ENCODE data around the gene NCS1. TPM values are rescaled to one million over a fixed set of nuclear protein-coding genes. Genes with fewer than 3 reads are reported as not detected.

The NCS1 gene
- total RNA-seq, 1 donor from 2014 or later, result 126 TPM

DNA sequence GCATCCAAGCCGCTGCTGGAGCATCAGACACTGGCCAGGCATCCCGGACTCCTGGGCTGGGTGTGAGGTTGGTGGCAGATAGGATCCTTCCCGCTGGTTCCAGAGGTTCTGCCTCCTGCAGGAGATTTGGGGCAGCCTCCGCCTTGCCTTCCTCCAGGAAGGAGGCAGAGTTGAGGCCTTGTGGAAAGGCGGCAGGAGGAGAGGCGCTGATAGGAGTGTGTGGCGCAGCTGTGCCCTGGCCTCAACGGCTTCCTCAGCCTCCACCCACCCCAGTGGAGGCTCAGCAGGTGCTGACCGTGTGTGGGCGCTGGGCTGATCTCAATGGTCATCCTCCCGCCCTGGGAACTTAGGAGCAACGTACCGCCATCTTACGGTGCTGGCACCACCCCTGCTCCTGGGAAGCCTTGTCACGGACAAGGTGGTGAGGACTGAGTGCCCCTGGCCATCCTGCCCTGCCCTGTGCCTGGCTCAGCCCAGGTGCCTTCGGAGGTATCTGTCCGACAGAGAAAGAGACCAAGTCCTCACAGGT lies 10.2 kb downstream of the NCS1 start:
- peaks cover 48% of the 10 kb centered on the region for H3K4me1 ChIP-seq (ENCODE audit: insufficient read depth, low read length)
- no peak overlapping the region for H2AFZ ChIP-seq (ENCODE audit: low read depth, low read length)
- Mint-ChIP-seq H3K4me3 (ENCODE audit: unreplicated experiment) (no peak overlapping the region), H3K36me3 (ENCODE audit: low read depth, unreplicated experiment) (peaks cover 7% of the 10 kb centered on the region), H3K9me3 (ENCODE audit: unreplicated experiment) (no peaks in the 10 kb centered on the region), H3K4me1 (ENCODE audit: low read depth, unreplicated experiment) (peaks cover 35% of the 10 kb centered on the region), H3K27ac (ENCODE audit: unreplicated experiment) (no peak overlapping the region), H3K27me3 (ENCODE audit: low read depth, unreplicated experiment) (no peaks in the 10 kb centered on the region)
- H4K20me1 ChIP-seq (ENCODE audit: insufficient read depth, low read length), result peaks cover 88% of the 10 kb centered on the region
- no peaks in the 10 kb centered on the region for H3K27me3 ChIP-seq (ENCODE audit: insufficient read depth, low read length)
- DNase-seq (ENCODE audit: low read depth) (no peak), FAIRE-seq (no peak)
- peak overlapping the region; percentile 67 for H3K9ac ChIP-seq (ENCODE audit: low read length)
- no peak for TF ChIP-seq EZH2 (IDR thresholded peaks at IDR 0.05; ENCODE audit: insufficient read depth, low read length)
- TF ChIP-seq, protein P1, sequence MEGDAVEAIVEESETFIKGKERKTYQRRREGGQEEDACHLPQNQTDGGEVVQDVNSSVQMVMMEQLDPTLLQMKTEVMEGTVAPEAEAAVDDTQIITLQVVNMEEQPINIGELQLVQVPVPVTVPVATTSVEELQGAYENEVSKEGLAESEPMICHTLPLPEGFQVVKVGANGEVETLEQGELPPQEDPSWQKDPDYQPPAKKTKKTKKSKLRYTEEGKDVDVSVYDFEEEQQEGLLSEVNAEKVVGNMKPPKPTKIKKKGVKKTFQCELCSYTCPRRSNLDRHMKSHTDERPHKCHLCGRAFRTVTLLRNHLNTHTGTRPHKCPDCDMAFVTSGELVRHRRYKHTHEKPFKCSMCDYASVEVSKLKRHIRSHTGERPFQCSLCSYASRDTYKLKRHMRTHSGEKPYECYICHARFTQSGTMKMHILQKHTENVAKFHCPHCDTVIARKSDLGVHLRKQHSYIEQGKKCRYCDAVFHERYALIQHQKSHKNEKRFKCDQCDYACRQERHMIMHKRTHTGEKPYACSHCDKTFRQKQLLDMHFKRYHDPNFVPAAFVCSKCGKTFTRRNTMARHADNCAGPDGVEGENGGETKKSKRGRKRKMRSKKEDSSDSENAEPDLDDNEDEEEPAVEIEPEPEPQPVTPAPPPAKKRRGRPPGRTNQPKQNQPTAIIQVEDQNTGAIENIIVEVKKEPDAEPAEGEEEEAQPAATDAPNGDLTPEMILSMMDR (IDR thresholded peaks at IDR 0.05; ENCODE audit: insufficient read depth, low read depth, low read length), result no peak
- H3K36me3 ChIP-seq (ENCODE audit: insufficient read depth, low read length), result no peaks in the 10 kb centered on the region
- peaks cover 92% of the 10 kb centered on the region for H3K79me2 ChIP-seq (ENCODE audit: insufficient read depth, low read length)
- no peaks in the 10 kb centered on the region for H3K9me3 ChIP-seq (ENCODE audit: insufficient read depth, low read depth, low read length)
- no peak overlapping the region for H3K27ac ChIP-seq (ENCODE audit: low read depth, low read length)
- peak overlapping the region; percentile 87 for H3K4me2 ChIP-seq (ENCODE audit: low read length)
- no peak overlapping the region for H3K4me3 ChIP-seq (ENCODE audit: insufficient read depth, low read depth, low read length)

DNA sequence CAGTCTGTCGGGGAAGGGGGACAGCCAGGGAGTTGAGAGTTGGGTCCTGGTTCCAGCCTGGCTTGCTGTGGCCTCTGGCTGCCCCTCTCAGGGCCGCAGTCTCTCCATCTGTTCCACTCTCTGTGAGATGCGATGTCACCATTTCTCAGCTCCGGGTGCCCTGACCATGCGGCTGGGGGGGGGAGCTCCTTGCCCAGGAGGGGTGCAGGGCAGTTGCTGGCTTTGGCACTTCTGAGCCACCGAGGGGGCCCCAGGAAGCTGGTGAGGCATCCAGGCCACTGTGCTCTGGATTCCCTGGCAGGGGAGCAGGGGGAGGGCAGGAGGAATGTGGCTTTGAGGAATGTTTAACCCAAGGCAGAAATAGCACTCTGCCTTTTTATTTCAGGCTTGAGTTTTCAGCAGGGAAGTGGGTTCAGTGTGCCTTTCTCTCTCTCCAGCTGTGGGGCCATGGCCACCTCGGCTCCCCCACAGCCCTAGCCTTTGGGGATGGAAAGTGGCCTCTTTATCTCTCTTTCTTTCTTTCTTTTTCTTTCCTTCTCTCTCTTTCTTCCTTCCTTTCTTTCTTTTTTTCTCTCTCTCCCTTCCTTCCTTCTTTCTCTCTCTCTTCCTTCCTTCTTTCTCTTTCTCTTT lies 11.0 kb downstream of the NCS1 start:
- peak; percentile 71 for DNase-seq (ENCODE audit: low read depth)
- TF ChIP-seq, protein P1 (IDR thresholded peaks at IDR 0.05; ENCODE audit: insufficient read depth, low read depth, low read length), result no peak
- no peak for TF ChIP-seq EZH2 (IDR thresholded peaks at IDR 0.05; ENCODE audit: insufficient read depth, low read length)
- peak overlapping the region; percentile 87 for H3K4me2 ChIP-seq (ENCODE audit: low read length)
- no peaks in the 10 kb centered on the region for H3K27me3 ChIP-seq (ENCODE audit: insufficient read depth, low read length)
- peak overlapping the region; percentile 67 for H3K9ac ChIP-seq (ENCODE audit: low read length)
- H2AFZ ChIP-seq (ENCODE audit: low read depth, low read length), result no peak overlapping the region
- peaks cover 89% of the 10 kb centered on the region for H4K20me1 ChIP-seq (ENCODE audit: insufficient read depth, low read length)
- Mint-ChIP-seq H3K27ac (ENCODE audit: unreplicated experiment) (peak overlapping the region; percentile 81), H3K4me1 (ENCODE audit: low read depth, unreplicated experiment) (peaks cover 43% of the 10 kb centered on the region), H3K4me3 (ENCODE audit: unreplicated experiment) (peak overlapping the region; percentile 73), H3K9me3 (ENCODE audit: unreplicated experiment) (no peaks in the 10 kb centered on the region), H3K27me3 (ENCODE audit: low read depth, unreplicated experiment) (no peaks in the 10 kb centered on the region), H3K36me3 (ENCODE audit: low read depth, unreplicated experiment) (peaks cover 6% of the 10 kb centered on the region)
- H3K79me2 ChIP-seq (ENCODE audit: insufficient read depth, low read length), result peaks cover 92% of the 10 kb centered on the region
- H3K36me3 ChIP-seq (ENCODE audit: insufficient read depth, low read length), result no peaks in the 10 kb centered on the region
- no peaks in the 10 kb centered on the region for H3K9me3 ChIP-seq (ENCODE audit: insufficient read depth, low read depth, low read length)
- peaks cover 55% of the 10 kb centered on the region for H3K4me1 ChIP-seq (ENCODE audit: insufficient read depth, low read length)
- peak overlapping the region; percentile 25 for H3K27ac ChIP-seq (ENCODE audit: low read depth, low read length)
- FAIRE-seq, result peak; percentile 59
- H3K4me3 ChIP-seq (ENCODE audit: insufficient read depth, low read depth, low read length), result no peak overlapping the region

DNA sequence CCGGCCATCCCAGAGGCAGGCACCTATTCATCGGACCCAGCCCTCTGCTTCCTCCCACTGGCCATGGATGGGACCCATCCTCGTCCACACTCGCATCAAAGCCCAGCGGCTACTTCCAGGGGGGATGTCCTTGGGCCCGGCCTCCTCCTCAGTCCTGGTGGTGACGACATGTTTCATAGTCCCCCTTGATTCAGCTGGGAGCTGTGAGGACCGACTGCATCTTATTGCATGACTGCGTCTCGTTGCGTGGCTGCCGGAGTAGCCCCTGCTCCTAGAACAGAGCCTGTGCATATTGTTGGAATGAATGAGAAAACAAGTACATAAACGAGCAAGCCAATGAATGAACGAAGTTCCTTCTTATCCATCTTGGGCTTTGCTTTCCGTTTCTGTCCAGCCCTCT lies 12.8 kb downstream of the NCS1 start:
- Histone ChIP-seq H3K4me3 (ENCODE audit: insufficient read depth, low read depth, low read length) (peak overlapping the region; percentile 15), H3K27ac (ENCODE audit: low read depth, low read length) (no peak overlapping the region), H3K27me3 (ENCODE audit: insufficient read depth, low read length) (no peaks in the 10 kb centered on the region), H3K9ac (ENCODE audit: low read length) (peak overlapping the region; percentile 50), H3K4me2 (ENCODE audit: low read length) (peak overlapping the region; percentile 80), H4K20me1 (ENCODE audit: insufficient read depth, low read length) (peaks cover 88% of the 10 kb centered on the region), H3K79me2 (ENCODE audit: insufficient read depth, low read length) (peaks cover 93% of the 10 kb centered on the region), H3K36me3 (ENCODE audit: insufficient read depth, low read length) (no peaks in the 10 kb centered on the region), H3K9me3 (ENCODE audit: insufficient read depth, low read depth, low read length) (no peaks in the 10 kb centered on the region), H3K4me1 (ENCODE audit: insufficient read depth, low read length) (peaks cover 59% of the 10 kb centered on the region), H2AFZ (ENCODE audit: low read depth, low read length) (no peak overlapping the region)
- Mint-ChIP-seq H3K36me3 (ENCODE audit: low read depth, unreplicated experiment) (peaks cover 6% of the 10 kb centered on the region), H3K27ac (ENCODE audit: unreplicated experiment) (peak overlapping the region; percentile 84), H3K4me3 (ENCODE audit: unreplicated experiment) (peak overlapping the region; percentile 20), H3K27me3 (ENCODE audit: low read depth, unreplicated experiment) (no peaks in the 10 kb centered on the region), H3K9me3 (ENCODE audit: unreplicated experiment) (no peaks in the 10 kb centered on the region), H3K4me1 (ENCODE audit: low read depth, unreplicated experiment) (peaks cover 51% of the 10 kb centered on the region)
- TF ChIP-seq EZH2 (IDR thresholded peaks at IDR 0.05; ENCODE audit: insufficient read depth, low read length), result no peak
- TF ChIP-seq, protein P1 (IDR thresholded peaks at IDR 0.05; ENCODE audit: insufficient read depth, low read depth, low read length), result no peak
- DNase-seq (ENCODE audit: low read depth) (no peak), FAIRE-seq (no peak)

Data from astrocyte (in vitro differentiated cells and primary cell).